Activated T-helper 1 cell treated with anti-CD3 and anti-CD28 coated beads, Interleukin-12 subunit alpha, Interleukin-12 subunit beta, Interleukin-2, Interleukin-4 antibody, amounts not matched to agents 30 ng/mL and 10 ng/mL and 1 ng/mL, durations not matched to agents 14 hours and 24 hours and 36 hours (primary cell): ENCODE measurements around the gene LONRF3. TPM values are rescaled to one million over a fixed set of nuclear protein-coding genes. Genes with fewer than 3 reads are reported as not detected.
"Not testable (repeated sequence)": the region's sequence is repeated elsewhere in the genome, so short reads cannot be mapped to it uniquely, and the experiment has no call there.

Experiments
- DNase-seq: peaks from one replicate; pipeline ENCODE4 v3.0.0; 2021; ENCODE audit warnings: low spot score
- H3K27ac Mint-ChIP-seq: one replicate; pipeline ENCODE4 v1.8.0; 2021; ENCODE audit warnings: mild to moderate bottlenecking, mixed read lengths
- H3K27me3 Mint-ChIP-seq: one replicate; pipeline ENCODE4 v1.8.0; 2022; ENCODE audit warnings: mild to moderate bottlenecking, moderate library complexity, mixed read lengths; ENCODE audit not compliant: insufficient read depth
- H3K36me3 Mint-ChIP-seq: one replicate; pipeline ENCODE4 v1.8.0; 2021; ENCODE audit warnings: low read depth, mixed read lengths
- H3K4me1 Mint-ChIP-seq: one replicate; pipeline ENCODE4 v1.8.0; 2021; ENCODE audit warnings: low read depth, mixed read lengths
- H3K4me3 Mint-ChIP-seq: one replicate; pipeline ENCODE4 v1.8.0; 2021; ENCODE audit warnings: mild to moderate bottlenecking, moderate library complexity, mixed read lengths
- H3K9me3 Mint-ChIP-seq: one replicate; pipeline ENCODE4 v1.8.0; 2021; ENCODE audit warnings: mixed read lengths
- intact Hi-C: fragments of 100-400 bp; cut with micrococcal nuclease; formaldehyde crosslinking; loops from one replicate; pipeline ENCODE4 v1.15.1; 2024
- total RNA-seq: library from RNA; stranded (reverse); gene quantifications from 2 replicates; pipeline ENCODE4 v1.2.3, GENCODE V29; 2022

LONRF3 gene
- total RNA-seq, 1 donor from 2014 or later, result 0.52 TPM

GRCh38 chrX:118992441-118993121, 18.2 kb downstream of the LONRF3 start:
- H3K36me3 Mint-ChIP-seq, H3K4me1 Mint-ChIP-seq, H3K4me3 Mint-ChIP-seq, H3K27me3 Mint-ChIP-seq, DNase-seq, intact Hi-C loops, H3K27ac Mint-ChIP-seq, H3K9me3 Mint-ChIP-seq: not testable (repeated sequence)

- DNase-seq, result no peak
- Mint-ChIP-seq H3K27ac (no peak overlapping the region), H3K36me3 (no peaks in the 10 kb centered on the region), H3K4me3 (no peak overlapping the region), H3K4me1 (no peaks in the 10 kb centered on the region), H3K9me3 (no peaks in the 10 kb centered on the region), H3K27me3 (peaks cover 2% of the 10 kb centered on the region)
- intact Hi-C loops, result no loop called here
Observed at GRCh38 chrX:119003462-119003861, 29.0 kb downstream of the LONRF3 start.

GRCh38 chrX:119004920-119005524, 30.6 kb downstream of the LONRF3 start:
- peak; percentile 6 for DNase-seq
- intact Hi-C loops, result loop anchor here (1.0 kb wide), 2 partner anchors 62 to 261 kb away; no protein-coding TSS in a partner anchor
- H3K27me3 Mint-ChIP-seq, result peaks cover 2% of the 10 kb centered on the region

GRCh38 chrX:119007189-119007770, 32.9 kb downstream of the LONRF3 start:
- intact Hi-C loops, result no loop called here
- no peaks in the 10 kb centered on the region for H3K27me3 Mint-ChIP-seq

More at GRCh38 chrX:119004920-119005524, 30.6 kb downstream of the LONRF3 start:
- H3K9me3 Mint-ChIP-seq, result no peaks in the 10 kb centered on the region
- H3K36me3 Mint-ChIP-seq, result no peaks in the 10 kb centered on the region
- no peak overlapping the region for H3K27ac Mint-ChIP-seq
- H3K4me3 Mint-ChIP-seq, result no peak overlapping the region
- no peaks in the 10 kb centered on the region for H3K4me1 Mint-ChIP-seq

GRCh38 chrX:119008110-119008744, 33.8 kb downstream of the LONRF3 start:
- H3K4me1 Mint-ChIP-seq, result no peaks in the 10 kb centered on the region
- H3K27ac Mint-ChIP-seq, result no peak overlapping the region
- DNase-seq, result no peak
- no peaks in the 10 kb centered on the region for H3K27me3 Mint-ChIP-seq
- intact Hi-C loops, result loop anchor here (1.0 kb wide), 1 partner anchor 161 kb away; no protein-coding TSS in a partner anchor
- H3K9me3 Mint-ChIP-seq, result no peaks in the 10 kb centered on the region
- H3K36me3 Mint-ChIP-seq, result no peaks in the 10 kb centered on the region
- H3K4me3 Mint-ChIP-seq, result no peak overlapping the region

More at GRCh38 chrX:119007189-119007770, 32.9 kb downstream of the LONRF3 start:
- DNase-seq, result no peak
- H3K4me1 Mint-ChIP-seq, result no peaks in the 10 kb centered on the region
- H3K27ac Mint-ChIP-seq, result no peak overlapping the region
- H3K9me3 Mint-ChIP-seq, result no peaks in the 10 kb centered on the region
- no peaks in the 10 kb centered on the region for H3K36me3 Mint-ChIP-seq
- H3K4me3 Mint-ChIP-seq, result no peak overlapping the region

- Mint-ChIP-seq H3K4me1 (no peaks in the 10 kb centered on the region), H3K27ac (no peak overlapping the region), H3K27me3 (peaks cover 2% of the 10 kb centered on the region), H3K36me3 (no peaks in the 10 kb centered on the region), H3K4me3 (no peak overlapping the region), H3K9me3 (no peaks in the 10 kb centered on the region)
- no peak for DNase-seq
- intact Hi-C loops, result no loop called here
Observed at GRCh38 chrX:119009071-119009470, 34.7 kb downstream of the LONRF3 start.

GRCh38 chrX:119010491-119010890, 36.1 kb downstream of the LONRF3 start:
- H3K36me3 Mint-ChIP-seq, result no peaks in the 10 kb centered on the region

GRCh38 chrX:119013164-119013563, 38.7 kb downstream of the LONRF3 start:
- Mint-ChIP-seq H3K27ac (no peak overlapping the region), H3K36me3 (no peaks in the 10 kb centered on the region), H3K27me3 (peaks cover 2% of the 10 kb centered on the region), H3K4me1 (peaks cover 10% of the 10 kb centered on the region), H3K9me3 (no peaks in the 10 kb centered on the region), H3K4me3 (no peak overlapping the region)
- intact Hi-C loops, result no loop called here
- no peak for DNase-seq

More at GRCh38 chrX:119010491-119010890, 36.1 kb downstream of the LONRF3 start:
- no peak for DNase-seq
- Mint-ChIP-seq H3K4me3 (no peak overlapping the region), H3K4me1 (peaks cover 6% of the 10 kb centered on the region), H3K9me3 (no peaks in the 10 kb centered on the region), H3K27me3 (peaks cover 2% of the 10 kb centered on the region), H3K27ac (no peak overlapping the region)
- intact Hi-C loops, result no loop called here

GRCh38 chrX:119015407-119016237, 41.2 kb downstream of the LONRF3 start:
- H3K27me3 Mint-ChIP-seq, result peaks cover 2% of the 10 kb centered on the region
- intact Hi-C loops, result no loop called here
- H3K4me1 Mint-ChIP-seq, result peaks cover 10% of the 10 kb centered on the region
- H3K36me3 Mint-ChIP-seq, result no peaks in the 10 kb centered on the region
- H3K27ac Mint-ChIP-seq, result no peak overlapping the region
- no peaks in the 10 kb centered on the region for H3K9me3 Mint-ChIP-seq
- no peak overlapping the region for H3K4me3 Mint-ChIP-seq
- no peak for DNase-seq

- Mint-ChIP-seq H3K4me1 (peaks cover 10% of the 10 kb centered on the region), H3K36me3 (no peaks in the 10 kb centered on the region), H3K4me3 (no peak overlapping the region), H3K27ac (no peak overlapping the region), H3K27me3 (peaks cover 2% of the 10 kb centered on the region), H3K9me3 (no peaks in the 10 kb centered on the region)
- DNase-seq, result no peak
- intact Hi-C loops, result no loop called here
Observed at GRCh38 chrX:119017077-119017476, 42.7 kb downstream of the LONRF3 start.

GRCh38 chrX:119025900-119026299, 51.5 kb downstream of the LONRF3 start:
- Mint-ChIP-seq H3K4me1 (no peaks in the 10 kb centered on the region), H3K4me3 (no peak overlapping the region), H3K27me3 (no peaks in the 10 kb centered on the region), H3K36me3 (no peaks in the 10 kb centered on the region), H3K27ac (no peak overlapping the region), H3K9me3 (no peaks in the 10 kb centered on the region)
- intact Hi-C loops, result no loop called here
- no peak for DNase-seq

GRCh38 chrX:119026344-119026743, 51.9 kb downstream of the LONRF3 start:
- H3K36me3 Mint-ChIP-seq, H3K27ac Mint-ChIP-seq, DNase-seq, H3K4me1 Mint-ChIP-seq, H3K9me3 Mint-ChIP-seq, H3K27me3 Mint-ChIP-seq, H3K4me3 Mint-ChIP-seq, intact Hi-C loops: not testable (repeated sequence)
